CD14-positive monocyte (primary cell): Measurements from ENCODE around the gene TTC3. TPM values are rescaled to one million over a fixed set of nuclear protein-coding genes. Genes with fewer than 3 reads are reported as not detected.

Experiments used
- DNase-seq, 3 donors: peaks; one replicate each; pipeline ENCODE4 v3.0.0-alpha.2; 2011 to 2022
- H2AFZ ChIP-seq: 2 replicates; pipeline ENCODE4 v1.6.0; 2012; ENCODE audit warnings: mild to moderate bottlenecking, low read depth, low read length, inconsistent platforms; ENCODE audit not compliant: insufficient read depth, poor library complexity, severe bottlenecking
- H3K27ac ChIP-seq, 2 donors: 1 replicate in 1 of 2; 2 replicates in 1 of 2; pipeline ENCODE4 v1.5.1; 2012 to 2013; ENCODE audit warnings: low read length in 2 of 2, control low read depth in 1 of 2, inconsistent platforms in 1 of 2, low read depth in 1 of 2, mild to moderate bottlenecking in 1 of 2
- H3K27me3 ChIP-seq, 2 donors: one replicate each; pipeline versions ENCODE4 v1.6.0 to v1.6.1; 2011 to 2013; ENCODE audit warnings: low read length in 2 of 2; ENCODE audit not compliant: control insufficient read depth in 2 of 2, insufficient read depth in 2 of 2
- H3K36me3 ChIP-seq, 2 donors: replicated peaks in 1 of 2; 1 replicate in 1 of 2; 2 replicates in 1 of 2; pipeline versions ENCODE4 v1.5.1 to v1.6.1; 2012 to 2013; ENCODE audit warnings: low read length in 2 of 2, control low read depth in 1 of 2, inconsistent platforms in 1 of 2, mild to moderate bottlenecking in 1 of 2; ENCODE audit not compliant: insufficient read depth in 2 of 2, control insufficient read depth in 1 of 2
- H3K4me1 ChIP-seq, 2 donors: 1 replicate in 1 of 2; 2 replicates in 1 of 2; pipeline versions ENCODE4 v1.5.1 to v1.6.1; 2012 to 2013; ENCODE audit warnings: low read length in 2 of 2, control low read depth in 1 of 2, inconsistent platforms in 1 of 2, mild to moderate bottlenecking in 1 of 2, moderate library complexity in 1 of 2; ENCODE audit not compliant: insufficient read depth in 2 of 2, control insufficient read depth in 1 of 2
- H3K4me2 ChIP-seq: replicated peaks from 2 replicates; pipeline ENCODE3; 2012; ENCODE audit warnings: low read length, moderate library complexity, mild to moderate bottlenecking; ENCODE audit not compliant: poor library complexity, severe bottlenecking; ENCODE audit errors: extremely low read depth
- H3K4me3 ChIP-seq, 3 experiments: fragments of 200-600 bp in 1 of 3; sonication (generic) in 1 of 3; replicated peaks in 1 of 3; 1 replicate in 2 of 3; 2 replicates in 1 of 3; pipeline ENCODE4 v1.5.1; 2011 to 2013; ENCODE audit warnings: low read length in 3 of 3, mild to moderate bottlenecking in 3 of 3, control low read depth in 2 of 3, low read depth in 2 of 3, inconsistent platforms in 1 of 3, moderate library complexity in 1 of 3
- H3K79me2 ChIP-seq: 2 replicates; pipeline ENCODE4 v1.6.0; 2012; ENCODE audit warnings: mild to moderate bottlenecking, control low read depth, inconsistent platforms, low read length, moderate library complexity; ENCODE audit not compliant: insufficient read depth
- H3K9ac ChIP-seq: 2 replicates; pipeline ENCODE4 v1.6.0; 2017; ENCODE audit warnings: low read length, mild to moderate bottlenecking; ENCODE audit not compliant: insufficient read depth, poor library complexity, severe bottlenecking
- H3K9me3 ChIP-seq, 2 donors: replicated peaks in 1 of 2; 1 replicate in 1 of 2; 2 replicates in 1 of 2; pipeline versions ENCODE4 v1.5.1 to v1.6.1; 2012 to 2013; ENCODE audit warnings: low read length in 2 of 2, control low read depth in 1 of 2; ENCODE audit not compliant: control insufficient read depth in 1 of 2, insufficient read depth in 1 of 2
- H4K20me1 ChIP-seq: 2 replicates; pipeline ENCODE4 v1.6.0; 2012; ENCODE audit warnings: mild to moderate bottlenecking, low read length, control low read depth, moderate library complexity; ENCODE audit not compliant: insufficient read depth
- H3K27ac Mint-ChIP-seq, 7 donors: one replicate each; pipeline ENCODE4 v1.8.0; 2020; ENCODE audit warnings: mild to moderate bottlenecking in 7 of 7, mixed read lengths in 7 of 7, moderate library complexity in 6 of 7, inconsistent platforms in 2 of 7
- H3K27me3 Mint-ChIP-seq, 3 donors: one replicate each; pipeline ENCODE4 v1.8.0; 2021 to 2022; ENCODE audit warnings: low read depth in 3 of 3, mild to moderate bottlenecking in 3 of 3, mixed read lengths in 3 of 3, moderate library complexity in 3 of 3, inconsistent platforms in 1 of 3
- H3K36me3 Mint-ChIP-seq, 2 donors: one replicate each; pipeline ENCODE4 v1.8.0; 2020; ENCODE audit warnings: mixed read lengths in 2 of 2, inconsistent platforms in 1 of 2, mild to moderate bottlenecking in 1 of 2
- H3K4me1 Mint-ChIP-seq: one replicate; pipeline ENCODE4 v1.8.0; 2020; ENCODE audit warnings: mild to moderate bottlenecking, mixed read lengths
- H3K4me3 Mint-ChIP-seq, 2 donors: one replicate each; pipeline ENCODE4 v1.8.0; 2020; ENCODE audit warnings: mild to moderate bottlenecking in 2 of 2, mixed read lengths in 2 of 2, moderate library complexity in 1 of 2
- H3K9me3 Mint-ChIP-seq, 7 donors: one replicate each; pipeline ENCODE4 v1.8.0; 2020 to 2022; ENCODE audit warnings: mixed read lengths in 7 of 7, mild to moderate bottlenecking in 6 of 7, moderate library complexity in 6 of 7, inconsistent platforms in 2 of 7
- WGBS: methylation state at CpG from one replicate; pipeline ENCODE4 v1.1.5; 2013; ENCODE audit warnings: missing lambda C conversion rate; ENCODE audit not compliant: insufficient coverage; 5-methylcytosine and 5-hydroxymethylcytosine counted together
- intact Hi-C, 2 donors: fragments of 100-400 bp; cut with micrococcal nuclease; formaldehyde crosslinking; loops; one replicate each; pipeline versions ENCODE4 v1.15.0 to v1.15.1; 2023
- polyA plus RNA-seq, 3 donors: library from polyadenylated mRNA; depleted of rRNA in 1 of 3; unstranded in 2 of 3; stranded (reverse) in 1 of 3; fragments of 300-500 nt in 2 of 3; fragments of >200 nt in 1 of 3; fragmentation: Illumina TruSeq in 2 of 3; gene quantifications; 1 replicate in 2 of 3; 2 replicates in 1 of 3; pipeline ENCODE4 v1.2.3, GENCODE V29; 2012 to 2021
- TF ChIP-seq, protein P1 (sequence below): fragments of 200-600 bp; IDR thresholded peaks from one replicate; pipeline ENCODE4 v1.8.0; 2022; ENCODE audit warnings: antibody characterized with exemption, mild to moderate bottlenecking

Gene TTC3
- polyA plus RNA-seq, 3 donors = 9.6 to 35.4 (median 17.9) TPM

DNA sequence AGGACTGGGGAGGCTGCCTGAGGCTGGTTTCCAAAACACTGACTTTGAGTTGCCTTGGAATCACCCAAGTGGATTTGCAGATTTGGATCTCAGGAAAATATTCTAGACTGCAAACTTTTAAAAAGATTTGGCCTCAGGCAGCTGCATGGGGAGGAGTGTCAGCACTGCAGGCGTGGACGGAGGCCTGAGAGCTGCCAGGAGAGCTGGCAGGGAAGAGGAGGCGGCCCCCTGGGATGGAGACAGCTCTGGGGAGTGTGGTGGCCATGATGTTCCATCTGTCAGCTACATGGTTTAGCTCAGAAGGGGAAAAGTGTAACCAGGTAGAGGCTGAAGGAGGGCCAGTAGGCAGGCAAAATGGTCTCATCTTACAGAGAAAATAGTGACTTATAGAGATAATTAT is 122.0 kb downstream of the TTC3 start:
- 100% methylated on average over 3 of the region's 3 CpGs for WGBS
- Histone ChIP-seq H3K4me3 (no peak overlapping the region), H3K9me3 (no peaks in the 10 kb centered on the region), H3K36me3 (peaks cover 57 to 93% of the 10 kb centered on the region in 2 donors), H3K9ac (no peak overlapping the region), H3K27ac (no peak overlapping the region), H3K27me3 (no peaks in the 10 kb centered on the region), H3K4me1 (no peaks in the 10 kb centered on the region), H2AFZ (no peak overlapping the region), H4K20me1 (no peaks in the 10 kb centered on the region), H3K79me2 (no peaks in the 10 kb centered on the region), H3K4me2 (no peak overlapping the region)
- Mint-ChIP-seq H3K36me3 (peaks cover 77 to 87% of the 10 kb centered on the region in 2 donors), H3K4me1 (peaks cover 4% of the 10 kb centered on the region), H3K27me3 (no peaks in the 10 kb centered on the region), H3K4me3 (no peak overlapping the region), H3K9me3 (no peaks in the 10 kb centered on the region), H3K27ac (no peak overlapping the region)
- intact Hi-C loops = no loop called here
- TF ChIP-seq, protein P1, sequence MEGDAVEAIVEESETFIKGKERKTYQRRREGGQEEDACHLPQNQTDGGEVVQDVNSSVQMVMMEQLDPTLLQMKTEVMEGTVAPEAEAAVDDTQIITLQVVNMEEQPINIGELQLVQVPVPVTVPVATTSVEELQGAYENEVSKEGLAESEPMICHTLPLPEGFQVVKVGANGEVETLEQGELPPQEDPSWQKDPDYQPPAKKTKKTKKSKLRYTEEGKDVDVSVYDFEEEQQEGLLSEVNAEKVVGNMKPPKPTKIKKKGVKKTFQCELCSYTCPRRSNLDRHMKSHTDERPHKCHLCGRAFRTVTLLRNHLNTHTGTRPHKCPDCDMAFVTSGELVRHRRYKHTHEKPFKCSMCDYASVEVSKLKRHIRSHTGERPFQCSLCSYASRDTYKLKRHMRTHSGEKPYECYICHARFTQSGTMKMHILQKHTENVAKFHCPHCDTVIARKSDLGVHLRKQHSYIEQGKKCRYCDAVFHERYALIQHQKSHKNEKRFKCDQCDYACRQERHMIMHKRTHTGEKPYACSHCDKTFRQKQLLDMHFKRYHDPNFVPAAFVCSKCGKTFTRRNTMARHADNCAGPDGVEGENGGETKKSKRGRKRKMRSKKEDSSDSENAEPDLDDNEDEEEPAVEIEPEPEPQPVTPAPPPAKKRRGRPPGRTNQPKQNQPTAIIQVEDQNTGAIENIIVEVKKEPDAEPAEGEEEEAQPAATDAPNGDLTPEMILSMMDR = no peak
- no peak for DNase-seq

DNA sequence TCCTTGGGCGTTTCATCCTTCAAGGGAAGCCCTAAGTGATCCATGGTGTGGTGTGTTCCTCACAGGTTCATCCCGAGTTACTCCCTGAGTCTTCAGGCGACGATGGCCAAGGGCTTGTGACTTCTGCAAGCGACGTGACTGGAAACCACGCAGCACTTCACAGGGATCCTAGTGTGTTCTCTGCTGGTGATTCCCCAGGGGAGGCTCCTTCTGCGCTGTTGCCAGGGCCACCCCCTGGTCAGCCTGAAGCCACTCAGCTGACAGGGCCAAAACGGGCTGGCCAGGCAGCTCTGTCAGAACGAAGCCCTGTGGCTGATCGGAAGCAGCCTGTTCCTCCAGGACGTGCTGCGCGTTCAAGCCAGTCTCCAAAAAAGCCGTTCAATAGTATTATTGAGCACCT is 122.6 kb downstream of the TTC3 start:
- intact Hi-C loops = no loop called here
- DNase-seq = no peak
- no peak overlapping the region for H3K4me2 ChIP-seq
- H3K27ac ChIP-seq = no peak overlapping the region
- H3K4me3 ChIP-seq = no peak overlapping the region
- TF ChIP-seq, protein P1 = no peak
- H3K9me3 Mint-ChIP-seq = no peaks in the 10 kb centered on the region
- no peak overlapping the region for H3K9ac ChIP-seq
- no peak overlapping the region for H2AFZ ChIP-seq
- peaks cover 4% of the 10 kb centered on the region for H3K4me1 Mint-ChIP-seq
- H3K4me1 ChIP-seq = no peaks in the 10 kb centered on the region
- H3K9me3 ChIP-seq = no peaks in the 10 kb centered on the region
- no peaks in the 10 kb centered on the region for H3K79me2 ChIP-seq
- H3K27me3 Mint-ChIP-seq = no peaks in the 10 kb centered on the region
- no peaks in the 10 kb centered on the region for H3K27me3 ChIP-seq
- WGBS = 96% methylated on average over 11 of the region's 15 CpGs
- H4K20me1 ChIP-seq = no peaks in the 10 kb centered on the region
- H3K36me3 ChIP-seq = peaks cover 58 to 93% of the 10 kb centered on the region in 2 donors
- H3K27ac Mint-ChIP-seq = no peak overlapping the region
- H3K4me3 Mint-ChIP-seq = no peak overlapping the region
- H3K36me3 Mint-ChIP-seq = peaks cover 80 to 86% of the 10 kb centered on the region in 2 donors
